Stimulated activated CD8-positive, alpha-beta memory T cell treated with anti-CD3 and anti-CD28 coated beads, Interleukin-15, amount 100 ng/mL, for 1 hour (primary cell): ENCODE results near the gene CCDC192.

ENCODE experiments used
- DNase-seq: peaks from one replicate; pipeline ENCODE4 v3.0.0-alpha.2; 2020; ENCODE audit warnings: low read depth

The CCDC192 gene

GRCh38 chr5:127885176-127885575, 182.0 kb downstream of the CCDC192 start:
- no peak for DNase-seq

GRCh38 chr5:127886081-127886480, 182.9 kb downstream of the CCDC192 start:
- DNase-seq: no peak

- DNase-seq: no peak
Measured at GRCh38 chr5:127887282-127887681, 184.1 kb downstream of the CCDC192 start.

GRCh38 chr5:127891942-127892341, 188.8 kb downstream of the CCDC192 start:
- no peak for DNase-seq

- DNase-seq: no peak
Measured at GRCh38 chr5:127892467-127893207, 189.4 kb downstream of the CCDC192 start.

GRCh38 chr5:127893232-127893631, 190.0 kb downstream of the CCDC192 start:
- no peak for DNase-seq

GRCh38 chr5:127894461-127894860, 191.3 kb downstream of the CCDC192 start:
- no peak for DNase-seq

- no peak for DNase-seq
Measured at GRCh38 chr5:127898551-127899213, 195.5 kb downstream of the CCDC192 start.

- DNase-seq: no peak
Measured at GRCh38 chr5:127899214-127899610, 196.0 kb downstream of the CCDC192 start.

- DNase-seq: no peak
Measured at GRCh38 chr5:127906562-127907204, 203.5 kb downstream of the CCDC192 start.

- no peak for DNase-seq
Measured at GRCh38 chr5:127907907-127908306, 204.7 kb downstream of the CCDC192 start.

GRCh38 chr5:127909066-127909465, 205.9 kb downstream of the CCDC192 start:
- DNase-seq: no peak

- DNase-seq: no peak
Measured at GRCh38 chr5:127909821-127910220, 206.6 kb downstream of the CCDC192 start.

GRCh38 chr5:127910307-127910956, 207.2 kb downstream of the CCDC192 start:
- DNase-seq: no peak

- DNase-seq: no peak
Measured at GRCh38 chr5:127911619-127912018, 208.4 kb downstream of the CCDC192 start.

GRCh38 chr5:127912411-127912810, 209.2 kb downstream of the CCDC192 start:
- no peak for DNase-seq

- no peak for DNase-seq
Measured at GRCh38 chr5:127916885-127917573, 213.8 kb downstream of the CCDC192 start.

GRCh38 chr5:127919006-127919796, 216.0 kb downstream of the CCDC192 start:
- no peak for DNase-seq

- DNase-seq: no peak
Measured at GRCh38 chr5:127919818-127920217, 216.6 kb downstream of the CCDC192 start.

GRCh38 chr5:127920936-127921335, 217.7 kb downstream of the CCDC192 start:
- no peak for DNase-seq

- no peak for DNase-seq
Measured at GRCh38 chr5:127922603-127923002, 219.4 kb downstream of the CCDC192 start.
